Renal cortical epithelial cell (primary cell): ENCODE results near the gene PANX3. TPM values are rescaled to one million over a fixed set of nuclear protein-coding genes. Genes with fewer than 3 reads are reported as not detected.

Experiments
- DNase-seq: peaks from one replicate; pipeline ENCODE4 v3.0.0-alpha.2; 2011; ENCODE audit warnings: low read depth
- total RNA-seq: library from RNA; depleted of rRNA; stranded (reverse); fragments of >200 nt; gene quantifications from 2 replicates; pipeline ENCODE4 v1.2.3, GENCODE V29; 2014

PANX3 gene
- total RNA-seq, 1 donor from 2014 or later = not detected

GRCh38 chr11:124658986-124659385, 47.8 kb downstream of the PANX3 start:
- no peak for DNase-seq

GRCh38 chr11:124661553-124661952, 50.3 kb downstream of the PANX3 start:
- no peak for DNase-seq

DNA sequence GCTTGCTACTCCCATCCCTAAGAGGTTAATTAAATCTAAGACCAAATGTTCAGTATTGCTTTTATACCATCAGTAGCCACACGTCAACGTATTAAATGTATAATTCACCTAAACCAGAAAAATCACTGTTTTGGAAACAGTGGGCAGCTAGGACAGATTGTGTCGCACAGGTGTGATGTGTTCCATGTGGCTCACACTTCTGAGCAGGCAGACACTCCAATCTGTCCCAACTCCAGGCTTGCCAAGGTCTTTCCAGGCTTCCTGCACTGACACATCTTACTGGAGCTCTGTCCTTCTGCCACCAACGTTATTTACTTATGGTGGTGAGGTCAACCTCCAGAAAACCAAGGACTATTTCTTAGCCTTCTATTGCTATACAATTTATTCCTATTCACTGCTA, 50.9 kb downstream of the PANX3 start:
- DNase-seq = no peak

- DNase-seq = no peak
Observed at GRCh38 chr11:124663861-124664260, 52.6 kb downstream of the PANX3 start.

DNA sequence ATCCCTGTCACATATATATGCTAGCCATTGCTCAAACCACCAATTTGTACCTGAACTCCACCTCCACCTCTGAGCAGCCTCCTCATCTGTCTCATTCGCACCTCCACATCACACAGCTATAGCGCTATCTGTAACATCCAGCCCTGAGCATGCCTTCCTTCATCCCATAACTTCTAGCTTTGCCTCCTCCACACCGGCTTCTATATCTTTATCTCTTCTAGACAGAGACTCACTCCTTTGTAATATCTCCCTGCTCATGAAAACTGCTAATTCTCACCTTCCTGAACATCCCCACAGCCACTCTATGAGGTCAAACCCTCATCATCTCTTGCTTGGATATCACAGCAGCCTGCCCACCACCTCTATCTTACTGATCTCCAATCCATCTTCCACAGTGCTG, 56.4 kb downstream of the PANX3 start:
- DNase-seq = no peak

DNA sequence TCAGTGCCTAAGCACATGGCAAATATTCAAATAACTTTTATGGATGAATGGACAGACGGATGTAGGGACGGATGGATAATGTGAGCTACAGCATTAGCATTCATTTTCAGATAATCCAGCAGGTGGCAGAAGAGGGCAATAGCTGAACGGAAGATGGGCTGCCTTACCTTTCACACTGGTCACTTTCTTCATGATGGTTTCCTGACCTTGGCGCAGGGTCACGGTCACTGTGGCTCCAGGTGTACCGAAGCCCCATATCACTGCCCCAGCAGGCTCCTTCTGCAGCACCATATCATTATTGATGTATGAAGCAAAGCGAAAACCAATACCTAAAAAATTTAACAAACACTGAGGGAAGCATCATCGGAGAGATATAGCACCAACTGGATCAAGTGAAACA, 58.0 kb downstream of the PANX3 start:
- DNase-seq = peak; percentile 50

Other genes with a start within 250 kb of the PANX3 start
- gene OR8B2, start 226.9 kb upstream of the PANX3 start, total RNA-seq = not detected in 2 replicates
- not detected in 2 replicates for gene OR8B3, start 212.4 kb upstream of the PANX3 start, total RNA-seq
- not detected in 2 replicates for gene OR8B4, start 186.6 kb upstream of the PANX3 start, total RNA-seq
- gene OR8B8, start 165.7 kb upstream of the PANX3 start, total RNA-seq = not detected in 2 replicates
- gene OR8B12, start 67.8 kb upstream of the PANX3 start, total RNA-seq = not detected in 2 replicates
- gene OR8A1, start 41.4 kb upstream of the PANX3 start, total RNA-seq = not detected in 2 replicates
- 22.4 and 33.1 TPM in 2 replicates for gene TBRG1, start 11.4 kb downstream of the PANX3 start, total RNA-seq
- 8.7 and 36.5 TPM in 2 replicates for gene SIAE, start 62.3 kb downstream of the PANX3 start, total RNA-seq
- 11.3 and 22.6 TPM in 2 replicates for gene SPA17, start 62.5 kb downstream of the PANX3 start, total RNA-seq
- 0.10 TPM in 1 of 2 replicates, not detected in the other for gene NRGN, start 128.5 kb downstream of the PANX3 start, total RNA-seq
- 0.10 TPM in 1 of 2 replicates, not detected in the other for gene VSIG2, start 140.8 kb downstream of the PANX3 start, total RNA-seq
- gene ESAM, start 150.9 kb downstream of the PANX3 start, total RNA-seq = 0.50 and 1.4 TPM in 2 replicates
- 3.5 and 10.8 TPM in 2 replicates for gene MSANTD2, start 189.0 kb downstream of the PANX3 start, total RNA-seq